NCI-H82 treated with DMSO at 0.1 percent for 48 hours (cell line): ENCODE measurements around the gene KCNJ2.

Experiments used
- DNase-seq: peaks from one replicate; lab custom pipeline; 2025; ENCODE audit not compliant: unreplicated experiment; lab: John Stamatoyannopoulos, UW

Gene KCNJ2

DNA sequence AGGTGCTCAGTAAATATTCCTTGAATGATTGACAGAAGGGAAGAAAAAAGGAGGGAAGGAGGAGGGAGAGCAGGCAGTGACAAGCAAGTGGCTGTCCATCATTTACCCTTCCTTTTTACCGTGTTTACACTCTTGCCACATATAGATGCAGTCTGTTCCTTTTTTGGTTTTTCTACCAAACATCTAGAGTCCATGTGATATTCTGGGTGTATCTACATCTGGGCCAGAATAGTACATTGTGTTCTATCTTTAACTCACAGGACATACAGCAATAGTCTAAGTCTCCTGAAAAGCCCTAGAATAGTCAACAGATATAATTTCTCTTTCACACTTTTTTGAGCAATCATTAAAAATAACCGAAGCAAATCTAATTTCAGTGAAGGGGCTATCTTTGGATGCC is 33.5 kb downstream of the KCNJ2 start:
- no peak for DNase-seq

DNA sequence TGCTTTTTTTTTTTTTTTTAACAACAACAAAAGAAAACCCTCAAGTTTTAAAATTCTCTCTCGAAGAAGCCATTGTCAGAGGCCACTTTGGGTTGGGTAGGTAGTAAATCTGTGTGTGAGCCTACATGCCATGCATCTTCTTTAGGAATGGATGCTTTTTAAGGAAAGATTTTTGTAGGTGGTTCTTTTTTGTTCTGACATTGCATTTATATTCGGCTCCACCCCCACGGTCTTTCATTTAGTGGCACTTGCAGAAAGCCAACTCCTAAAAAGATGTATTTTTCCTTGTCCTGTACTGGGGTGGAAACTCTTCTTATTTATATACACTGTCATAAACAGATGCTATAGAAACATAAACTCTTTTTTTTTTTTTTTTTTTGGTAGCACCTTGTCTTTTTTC is 35.1 kb downstream of the KCNJ2 start:
- no peak for DNase-seq

DNA sequence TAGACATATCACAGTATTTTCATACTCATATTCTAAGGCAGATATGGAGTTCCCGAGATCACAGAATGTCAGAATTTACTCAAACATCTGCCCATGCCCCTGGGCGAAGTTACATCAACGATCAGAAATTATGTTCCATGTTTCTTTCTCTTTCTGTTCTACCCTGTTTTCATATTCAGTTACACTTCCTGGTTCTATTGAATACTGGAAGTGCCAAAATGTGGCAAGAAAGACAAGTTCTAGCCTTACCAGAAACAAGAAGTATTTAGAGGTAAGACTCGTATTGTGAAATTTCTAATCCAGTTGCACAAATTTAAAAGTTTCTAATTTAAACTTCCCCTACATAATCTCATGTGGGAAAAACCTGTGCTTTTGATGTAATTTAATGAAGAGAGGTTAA is 36.1 kb downstream of the KCNJ2 start:
- DNase-seq: no peak

DNA sequence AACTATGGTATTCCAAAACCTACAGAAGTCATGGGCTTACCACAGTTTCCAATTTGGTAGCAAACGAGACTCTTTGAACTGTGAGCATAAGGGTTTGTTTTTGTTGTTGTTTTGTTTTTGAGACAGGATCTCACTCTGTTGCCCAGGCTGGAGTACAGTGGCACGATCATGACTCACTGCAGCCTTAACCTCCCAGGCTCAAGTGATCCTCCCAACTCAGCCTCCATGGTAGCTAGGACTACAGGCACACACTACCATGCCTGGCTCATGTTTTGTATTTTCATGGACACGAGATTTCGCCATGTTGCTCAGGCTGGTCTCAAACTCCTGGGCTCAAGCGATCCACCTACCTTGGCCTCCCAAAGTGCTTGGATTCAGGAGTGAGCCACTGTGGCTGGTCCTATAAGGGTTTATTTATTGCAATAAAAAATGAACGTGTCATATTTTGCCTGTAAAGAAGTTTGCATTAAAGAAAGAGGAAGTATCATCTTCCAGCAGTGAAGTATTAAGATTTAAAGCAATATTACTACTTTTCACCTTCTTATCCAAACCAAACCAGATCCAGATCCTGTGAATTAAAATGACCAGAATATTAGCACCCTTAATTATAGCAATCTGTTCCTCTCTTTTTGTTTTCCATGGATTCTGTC is 37.2 kb downstream of the KCNJ2 start:
- no peak for DNase-seq

DNA sequence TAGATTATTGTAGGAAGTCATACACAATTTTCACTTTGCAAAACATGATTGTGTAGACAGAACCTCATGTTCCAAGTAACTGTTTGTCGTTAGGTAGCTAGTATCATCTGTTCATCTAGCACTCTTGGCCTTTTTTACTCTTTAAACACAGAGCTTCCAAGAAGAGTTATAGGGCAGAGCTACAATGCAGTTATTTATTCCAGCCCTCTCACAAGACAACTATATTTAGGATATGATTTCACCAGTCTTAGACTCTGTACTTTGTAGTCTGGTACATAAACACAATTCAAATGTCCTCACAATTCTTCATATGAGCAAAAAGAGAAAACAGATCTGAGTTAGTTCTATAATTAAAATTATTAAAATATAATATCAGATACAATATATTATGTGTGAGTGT is 37.9 kb downstream of the KCNJ2 start:
- no peak for DNase-seq

DNA sequence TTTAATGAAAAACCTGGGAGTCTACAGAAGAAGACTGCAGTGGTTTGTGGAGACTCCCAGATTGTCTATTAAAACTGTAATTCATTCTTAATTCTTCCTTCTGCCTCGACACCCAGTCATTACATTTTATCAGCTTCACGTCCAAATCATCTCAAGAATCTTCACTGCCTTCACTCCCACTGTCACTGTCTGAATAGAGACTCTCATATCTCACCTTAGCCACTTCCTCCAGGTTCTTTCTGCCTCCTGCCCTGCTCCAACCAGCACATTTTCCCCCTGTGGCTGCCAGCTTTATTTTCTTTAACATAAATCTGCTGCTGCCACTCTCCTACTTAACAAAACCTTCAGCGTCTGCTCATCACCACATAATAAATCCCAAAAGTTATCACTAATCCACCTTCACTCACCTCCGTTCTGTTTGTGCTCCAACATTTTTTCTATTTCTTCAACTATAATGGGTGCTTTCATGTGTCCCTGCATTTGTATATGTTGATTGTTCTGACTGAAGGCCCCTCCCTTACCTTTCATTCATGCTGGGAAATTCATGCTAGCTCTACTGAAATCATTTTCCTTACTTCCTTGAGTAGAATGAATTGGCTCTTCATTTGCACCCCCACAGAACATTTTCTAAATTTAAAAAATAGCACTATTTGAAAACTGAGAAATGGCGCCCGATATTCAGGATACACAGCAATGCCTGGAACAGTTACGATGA is 38.9 kb downstream of the KCNJ2 start:
- no peak for DNase-seq

DNA sequence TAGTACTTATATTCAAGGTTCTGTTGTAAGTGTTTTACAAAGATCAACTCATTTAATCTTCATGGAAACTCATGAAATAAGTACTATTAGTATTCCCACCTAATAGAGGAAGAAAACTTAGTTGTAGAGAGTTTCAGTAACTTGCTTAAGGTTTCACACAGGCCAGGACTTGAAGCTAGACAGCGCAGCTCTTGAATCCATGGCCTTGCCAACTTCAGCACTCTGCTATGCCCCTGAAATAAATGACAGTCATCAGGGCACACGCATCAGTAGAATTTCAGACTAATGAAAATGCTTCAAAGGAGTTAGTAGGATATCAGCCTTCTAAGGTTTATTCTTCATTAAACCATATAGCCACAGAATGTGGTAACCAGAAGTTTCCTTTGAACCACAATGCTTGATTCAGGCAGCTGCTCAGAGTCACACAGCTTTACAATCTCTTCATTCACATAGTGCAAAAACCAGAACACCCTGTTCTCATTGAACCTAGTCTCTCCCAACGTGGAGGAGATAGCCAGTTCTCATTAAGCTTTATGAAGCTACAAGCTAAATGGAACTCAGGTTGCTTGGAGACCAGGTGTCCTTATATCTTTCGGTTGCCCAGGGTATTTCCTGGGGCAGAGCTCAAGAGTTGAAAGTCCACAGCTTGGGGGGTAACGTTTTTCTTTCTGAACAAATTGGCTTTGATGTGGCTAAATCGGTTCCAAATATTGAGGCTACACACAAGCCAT is 39.7 kb downstream of the KCNJ2 start:
- no peak for DNase-seq

DNA sequence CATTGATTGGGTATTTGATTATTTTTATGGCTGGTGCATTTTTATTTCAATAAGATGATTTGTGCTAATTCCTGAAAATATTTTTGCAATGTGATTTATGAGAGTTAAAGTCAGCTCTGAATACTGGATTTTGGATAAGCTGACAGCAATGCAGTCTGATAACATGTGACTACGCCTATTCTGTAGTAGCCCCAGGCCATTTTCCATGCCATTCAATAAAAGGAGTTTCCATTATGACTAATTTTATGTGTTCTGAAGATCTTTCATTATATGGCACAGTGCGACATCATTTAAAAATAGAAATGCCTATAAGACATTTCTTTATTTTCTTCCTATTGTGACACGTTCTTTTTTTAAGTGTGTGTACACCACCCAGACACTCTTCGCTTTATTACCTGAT is 46.3 kb downstream of the KCNJ2 start:
- DNase-seq: no peak

DNA sequence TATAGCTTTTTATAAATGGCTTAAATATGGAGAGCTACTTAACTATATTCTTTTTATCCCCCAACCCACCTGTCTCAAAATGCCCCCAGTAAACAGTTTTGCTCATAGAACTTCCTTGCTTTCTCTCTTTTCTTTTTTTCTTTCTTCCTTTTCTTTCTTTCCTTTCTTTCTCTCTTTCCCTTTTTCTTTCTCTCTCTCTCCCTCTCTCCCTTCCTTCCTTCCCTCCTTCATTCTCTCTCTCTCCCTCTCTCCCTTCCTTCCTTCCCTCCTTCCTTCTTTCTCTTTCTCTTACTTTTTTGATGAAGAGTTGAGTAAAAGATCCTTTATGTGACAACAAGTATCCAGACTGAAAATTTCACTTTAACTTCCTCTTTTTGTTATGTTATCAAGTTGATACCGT is 48.2 kb downstream of the KCNJ2 start:
- no peak for DNase-seq

DNA sequence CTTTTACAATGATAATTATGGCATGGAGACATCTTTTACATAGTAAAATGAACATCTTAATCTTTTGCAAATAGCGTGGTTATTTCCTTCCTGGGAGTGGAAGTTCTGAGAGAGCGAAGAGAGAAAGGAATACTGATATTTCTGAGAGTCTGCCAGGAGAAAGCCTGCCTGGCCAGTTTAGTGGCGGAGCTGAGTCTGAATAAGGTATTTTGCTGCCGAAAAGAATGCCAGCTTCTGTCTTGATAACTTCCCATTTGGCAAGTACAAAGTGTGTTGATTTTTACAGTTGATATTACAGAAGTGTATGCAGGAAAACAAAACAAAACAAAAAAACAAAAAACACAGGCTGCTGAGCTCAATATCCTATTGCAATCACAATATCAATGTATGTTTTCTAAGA is 55.9 kb downstream of the KCNJ2 start:
- no peak for DNase-seq
